OCI-LY3 (cell line): ENCODE measurements around the gene FBXW4.

Experiments
- H2AFZ ChIP-seq: fragments of 200-600, 300-600 bp; shearing (Covaris generic); 2 replicates; pipeline ENCODE4 v1.6.0; 2014; ENCODE audit warnings: antibody characterized with exemption, low read depth, low read length
- H3K27ac ChIP-seq: fragments of 200-600, 300-600 bp; sonication (generic); 2 replicates; pipeline ENCODE4 v1.5.1; 2014; ENCODE audit warnings: mild to moderate bottlenecking, low read length, moderate library complexity, mixed read lengths
- H3K27me3 ChIP-seq: fragments of 200-600, 300-600 bp; sonication (generic); 2 replicates; pipeline ENCODE4 v1.6.1; 2014; ENCODE audit warnings: low read depth, low read length, mixed read lengths
- H3K36me3 ChIP-seq: fragments of 200-600, 300-600 bp; sonication (generic); replicated peaks from 2 replicates; pipeline ENCODE3; 2014; ENCODE audit warnings: low read depth, low read length, mixed read lengths
- H3K4me1 ChIP-seq: fragments of 300-600, 200-600 bp; sonication (generic); 2 replicates; pipeline ENCODE4 v1.6.1; 2014; ENCODE audit warnings: low read length, mixed read lengths
- H3K4me2 ChIP-seq: fragments of 200-600, 300-600 bp; sonication (generic); 2 replicates; pipeline ENCODE4 v1.6.1; 2014; ENCODE audit warnings: low read length, mixed read lengths
- H3K4me3 ChIP-seq: fragments of 300-600, 200-600 bp; sonication (generic); 2 replicates; pipeline ENCODE4 v1.5.1; 2014; ENCODE audit warnings: antibody characterized with exemption, mild to moderate bottlenecking, low read length, moderate library complexity
- H3K79me2 ChIP-seq: fragments of 300-600, 200-600 bp; shearing (Covaris generic); 2 replicates; pipeline ENCODE4 v1.6.1; 2014; ENCODE audit warnings: mild to moderate bottlenecking, low read length, mixed read lengths
- H3K9ac ChIP-seq: fragments of 300-600, 200-600 bp; shearing (Covaris generic); 2 replicates; pipeline ENCODE4 v1.6.0; 2014; ENCODE audit warnings: mild to moderate bottlenecking, low read length, moderate library complexity
- H3K9me3 ChIP-seq: fragments of 200-600, 300-600 bp; shearing (Covaris generic); 2 replicates; pipeline ENCODE4 v1.6.1; 2014; ENCODE audit warnings: low read length, mixed read lengths; ENCODE audit not compliant: insufficient read depth
- H4K20me1 ChIP-seq: fragments of 200-600, 300-600 bp; sonication (generic); 2 replicates; pipeline ENCODE4 v1.6.1; 2016; ENCODE audit warnings: low read length, mixed read lengths; ENCODE audit not compliant: insufficient read depth
- CTCF ChIP-seq: fragments of 200-600, 300-600 bp; sonication (generic); IDR thresholded peaks from 2 replicates; pipeline ENCODE4 v1.5.1; 2014; ENCODE audit warnings: antibody characterized with exemption, low read length, low read depth
- EZH2phosphoT487 ChIP-seq: fragments of 200-600 bp; shearing (Covaris generic); IDR thresholded peaks from 2 replicates; pipeline ENCODE4 v1.6.1; 2018; ENCODE audit warnings: antibody characterized with exemption, mixed run types, low read depth

The FBXW4 gene

GRCh38 chr10:101647255-101647654 lies 47.7 kb downstream of the FBXW4 start:
- Histone ChIP-seq H3K4me2 (no peak overlapping the region), H3K4me3 (no peak overlapping the region), H3K9me3 (no peaks in the 10 kb centered on the region), H3K27me3 (no peaks in the 10 kb centered on the region), H3K27ac (no peak overlapping the region), H3K79me2 (no peaks in the 10 kb centered on the region), H3K36me3 (peaks cover 5% of the 10 kb centered on the region), H4K20me1 (0 out of 2 replicates have a peak, but pooled peaks cover 3% of the 10 kb centered on the region), H2AFZ (no peak overlapping the region), H3K4me1 (no peaks in the 10 kb centered on the region), H3K9ac (no peak overlapping the region)
- no peak for TF ChIP-seq CTCF
- no peak for TF ChIP-seq EZH2phosphoT487

- no peaks in the 10 kb centered on the region for H3K27me3 ChIP-seq
- H3K27ac ChIP-seq = no peak overlapping the region
- no peak for TF ChIP-seq EZH2phosphoT487
- no peak for TF ChIP-seq CTCF
- no peak overlapping the region for H3K9ac ChIP-seq
- peaks cover 5% of the 10 kb centered on the region for H3K36me3 ChIP-seq
- H3K4me1 ChIP-seq = no peaks in the 10 kb centered on the region
- no peak overlapping the region for H3K4me2 ChIP-seq
- H3K9me3 ChIP-seq = no peaks in the 10 kb centered on the region
- H2AFZ ChIP-seq = no peak overlapping the region
- H3K79me2 ChIP-seq = no peaks in the 10 kb centered on the region
- no peak overlapping the region for H3K4me3 ChIP-seq
- 0 out of 2 replicates have a peak, but pooled peaks cover 3% of the 10 kb centered on the region for H4K20me1 ChIP-seq
These were observed 48.6 kb downstream of the FBXW4 start for GRCh38 chr10:101646364-101646763.

GRCh38 chr10:101645659-101646058 lies 49.3 kb downstream of the FBXW4 start:
- no peaks in the 10 kb centered on the region for H3K27me3 ChIP-seq
- H3K79me2 ChIP-seq = no peaks in the 10 kb centered on the region
- H2AFZ ChIP-seq = no peak overlapping the region
- peaks cover 5% of the 10 kb centered on the region for H3K36me3 ChIP-seq
- no peak overlapping the region for H3K4me3 ChIP-seq
- no peaks in the 10 kb centered on the region for H3K9me3 ChIP-seq
- 0 out of 2 replicates have a peak, but pooled peaks cover 3% of the 10 kb centered on the region for H4K20me1 ChIP-seq
- no peak overlapping the region for H3K4me2 ChIP-seq
- no peaks in the 10 kb centered on the region for H3K4me1 ChIP-seq
- no peak overlapping the region for H3K27ac ChIP-seq
- no peak overlapping the region for H3K9ac ChIP-seq
- TF ChIP-seq CTCF = no peak
- TF ChIP-seq EZH2phosphoT487 = no peak

- Histone ChIP-seq H3K79me2 (no peaks in the 10 kb centered on the region), H3K9ac (no peak overlapping the region), H3K27ac (no peak overlapping the region)
These were observed 51.0 kb downstream of the FBXW4 start for GRCh38 chr10:101644002-101644401.

More at GRCh38 chr10:101644002-101644401, 51.0 kb downstream of the FBXW4 start:
- H3K27me3 ChIP-seq = no peaks in the 10 kb centered on the region
- peaks cover 5% of the 10 kb centered on the region for H3K36me3 ChIP-seq
- H3K9me3 ChIP-seq = no peaks in the 10 kb centered on the region
- no peak overlapping the region for H3K4me2 ChIP-seq
- no peak overlapping the region for H2AFZ ChIP-seq
- TF ChIP-seq CTCF (no peak), EZH2phosphoT487 (no peak)
- no peaks in the 10 kb centered on the region for H3K4me1 ChIP-seq
- H3K4me3 ChIP-seq = no peak overlapping the region
- H4K20me1 ChIP-seq = 0 out of 2 replicates have a peak, but pooled peaks cover 3% of the 10 kb centered on the region
